Spleen (tissue), 7 donors: Measurements from ENCODE around the gene URB1.

Source experiments
- CTCF ChIP-seq, 11 experiments: fragments of 200-600 bp in 7 of 11; fragments of 450-650 bp in 4 of 11; sonication (generic) in 4 of 11; IDR thresholded peaks in 8 of 11; conservative IDR thresholded peaks in 3 of 11; 1 replicate in 7 of 11; 2 replicates in 4 of 11; pipeline versions ENCODE4 v1.4.0 to v1.8.0; 2016 to 2021; ENCODE audit warnings: antibody characterized with exemption in 11 of 11, inconsistent platforms in 4 of 11, mild to moderate bottlenecking in 1 of 11
- POLR2A ChIP-seq, 3 donors: fragments of 450-650 bp; IDR thresholded peaks; one replicate each; pipeline ENCODE4 v1.5.1; 2017; ENCODE audit warnings: antibody characterized with exemption in 3 of 3, mild to moderate bottlenecking in 1 of 3
- donor health status: DM: no; HTN: no; CAD: no; lungs with moderate emphysema.
- donor health status: DM: no; HTN: no; CAD: no.
- donor health status: DM: no; HTN: no; CAD: no.

- TF ChIP-seq POLR2A (IDR thresholded peaks at IDR 0.05): no peak
- no peak for TF ChIP-seq CTCF (IDR thresholded peaks at IDR 0.05 in 8 of 11, conservative IDR thresholded peaks at IDR 0.05 in 3 of 11)
Measured at GRCh38 chr21:32391755-32392154, 1.1 kb downstream of the URB1 start.
